Astrocyte (in vitro differentiated cells and primary cell): Measurements from ENCODE around the gene ZNF79. TPM values are rescaled to one million over a fixed set of nuclear protein-coding genes. Genes with fewer than 3 reads are reported as not detected.

Experiments used
- DNase-seq: peaks from one replicate; pipeline ENCODE4 v3.0.0-alpha.2; 2010; ENCODE audit warnings: low read depth
- FAIRE-seq: peaks from 2 replicates; lab custom pipeline; 2011; peaks lifted over from hg19 to GRCh38; lab: Jason Lieb, UNC
- H2AFZ ChIP-seq: 2 replicates; pipeline ENCODE4 v1.6.0; 2012; ENCODE audit warnings: low read depth, low read length, inconsistent platforms
- H3K27ac ChIP-seq: 2 replicates; pipeline ENCODE4 v1.5.1; 2011; ENCODE audit warnings: low read depth, low read length, inconsistent platforms
- H3K27me3 ChIP-seq: 2 replicates; pipeline ENCODE4 v1.6.0; 2011; ENCODE audit warnings: low read length, inconsistent platforms; ENCODE audit not compliant: insufficient read depth
- H3K36me3 ChIP-seq: 2 replicates; pipeline ENCODE4 v1.5.1; 2011; ENCODE audit warnings: low read length, inconsistent platforms; ENCODE audit not compliant: insufficient read depth
- H3K4me1 ChIP-seq: 2 replicates; pipeline ENCODE4 v1.5.1; 2011; ENCODE audit warnings: low read length, inconsistent platforms; ENCODE audit not compliant: insufficient read depth
- H3K4me2 ChIP-seq: 2 replicates; pipeline ENCODE4 v1.6.0; 2012; ENCODE audit warnings: low read length, inconsistent platforms
- H3K4me3 ChIP-seq: 2 replicates; pipeline ENCODE4 v1.5.1; 2011; ENCODE audit warnings: low read depth, mild to moderate bottlenecking, low read length, inconsistent platforms; ENCODE audit not compliant: insufficient read depth
- H3K79me2 ChIP-seq: 2 replicates; pipeline ENCODE4 v1.6.0; 2012; ENCODE audit warnings: mild to moderate bottlenecking, low read length, inconsistent platforms; ENCODE audit not compliant: insufficient read depth
- H3K9ac ChIP-seq: 2 replicates; pipeline ENCODE4 v1.6.0; 2012; ENCODE audit warnings: mild to moderate bottlenecking, low read length, inconsistent platforms
- H3K9me3 ChIP-seq: 2 replicates; pipeline ENCODE4 v1.5.1; 2012; ENCODE audit warnings: low read depth, mild to moderate bottlenecking, low read length, inconsistent platforms; ENCODE audit not compliant: insufficient read depth
- H4K20me1 ChIP-seq: 2 replicates; pipeline ENCODE4 v1.6.0; 2012; ENCODE audit warnings: low read length, inconsistent platforms; ENCODE audit not compliant: insufficient read depth
- H3K27ac Mint-ChIP-seq: one replicate; pipeline ENCODE4 v1.8.0; 2021; ENCODE audit warnings: mild to moderate bottlenecking, mixed read lengths; ENCODE audit not compliant: unreplicated experiment
- H3K27me3 Mint-ChIP-seq: one replicate; pipeline ENCODE4 v1.8.0; 2021; ENCODE audit warnings: low read depth, mixed read lengths; ENCODE audit not compliant: unreplicated experiment
- H3K36me3 Mint-ChIP-seq: one replicate; pipeline ENCODE4 v1.8.0; 2021; ENCODE audit warnings: low read depth, mixed read lengths; ENCODE audit not compliant: unreplicated experiment
- H3K4me1 Mint-ChIP-seq: one replicate; pipeline ENCODE4 v1.8.0; 2021; ENCODE audit warnings: low read depth, mixed read lengths; ENCODE audit not compliant: unreplicated experiment
- H3K4me3 Mint-ChIP-seq: one replicate; pipeline ENCODE4 v1.8.0; 2021; ENCODE audit warnings: mild to moderate bottlenecking, moderate library complexity, mixed read lengths; ENCODE audit not compliant: unreplicated experiment
- H3K9me3 Mint-ChIP-seq: one replicate; pipeline ENCODE4 v1.8.0; 2021; ENCODE audit warnings: mild to moderate bottlenecking, mixed read lengths; ENCODE audit not compliant: unreplicated experiment
- EZH2 ChIP-seq: IDR thresholded peaks from 2 replicates; pipeline ENCODE4 v1.6.1; 2012; ENCODE audit warnings: mild to moderate bottlenecking, low read length, inconsistent platforms; ENCODE audit not compliant: insufficient read depth
- total RNA-seq: library from RNA; stranded (reverse); gene quantifications from 2 replicates; pipeline ENCODE4 v1.2.1, GENCODE V29; 2021
- TF ChIP-seq, protein P1 (sequence below): IDR thresholded peaks from 2 replicates; pipeline ENCODE4 v1.5.1; 2011; ENCODE audit warnings: low read depth, mild to moderate bottlenecking, inconsistent platforms, low read length, moderate library complexity; ENCODE audit not compliant: insufficient read depth

ZNF79 gene
- total RNA-seq, 1 donor from 2014 or later, result 11.5 TPM

DNA sequence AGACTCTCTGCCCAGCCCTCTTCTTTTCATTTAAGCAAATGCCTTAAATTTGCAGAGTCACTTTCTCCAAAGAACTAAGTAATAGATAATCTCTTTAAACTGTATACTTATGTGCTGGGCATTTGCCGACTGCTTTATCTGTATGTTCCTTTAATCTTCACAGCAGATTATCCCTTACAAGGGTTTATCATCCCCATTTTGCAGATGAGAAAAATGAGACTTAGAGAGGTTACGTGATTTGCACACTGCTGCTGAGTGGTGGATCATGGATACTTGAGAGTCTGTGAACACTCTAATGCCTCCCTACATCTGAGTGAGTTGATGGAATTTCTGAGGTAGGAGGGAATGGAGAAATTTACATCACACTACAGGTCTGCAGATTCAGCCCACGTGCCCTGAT lies 4.2 kb downstream of the ZNF79 start:
- Mint-ChIP-seq H3K36me3 (peaks cover 9% of the 10 kb centered on the region), H3K4me3 (no peak overlapping the region), H3K9me3 (no peaks in the 10 kb centered on the region), H3K27me3 (no peaks in the 10 kb centered on the region), H3K27ac (no peak overlapping the region), H3K4me1 (peaks cover 20% of the 10 kb centered on the region)
- TF ChIP-seq, protein P1, sequence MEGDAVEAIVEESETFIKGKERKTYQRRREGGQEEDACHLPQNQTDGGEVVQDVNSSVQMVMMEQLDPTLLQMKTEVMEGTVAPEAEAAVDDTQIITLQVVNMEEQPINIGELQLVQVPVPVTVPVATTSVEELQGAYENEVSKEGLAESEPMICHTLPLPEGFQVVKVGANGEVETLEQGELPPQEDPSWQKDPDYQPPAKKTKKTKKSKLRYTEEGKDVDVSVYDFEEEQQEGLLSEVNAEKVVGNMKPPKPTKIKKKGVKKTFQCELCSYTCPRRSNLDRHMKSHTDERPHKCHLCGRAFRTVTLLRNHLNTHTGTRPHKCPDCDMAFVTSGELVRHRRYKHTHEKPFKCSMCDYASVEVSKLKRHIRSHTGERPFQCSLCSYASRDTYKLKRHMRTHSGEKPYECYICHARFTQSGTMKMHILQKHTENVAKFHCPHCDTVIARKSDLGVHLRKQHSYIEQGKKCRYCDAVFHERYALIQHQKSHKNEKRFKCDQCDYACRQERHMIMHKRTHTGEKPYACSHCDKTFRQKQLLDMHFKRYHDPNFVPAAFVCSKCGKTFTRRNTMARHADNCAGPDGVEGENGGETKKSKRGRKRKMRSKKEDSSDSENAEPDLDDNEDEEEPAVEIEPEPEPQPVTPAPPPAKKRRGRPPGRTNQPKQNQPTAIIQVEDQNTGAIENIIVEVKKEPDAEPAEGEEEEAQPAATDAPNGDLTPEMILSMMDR, result no peak
- TF ChIP-seq EZH2, result no peak
- peaks cover 19% of the 10 kb centered on the region for H3K36me3 ChIP-seq
- no peak overlapping the region for H3K4me3 ChIP-seq
- FAIRE-seq, result no peak
- H3K4me1 ChIP-seq, result peaks cover 9% of the 10 kb centered on the region
- no peak overlapping the region for H3K4me2 ChIP-seq
- H2AFZ ChIP-seq, result no peak overlapping the region
- H3K27ac ChIP-seq, result no peak overlapping the region
- H3K9me3 ChIP-seq, result no peaks in the 10 kb centered on the region
- H3K9ac ChIP-seq, result no peak overlapping the region
- H3K79me2 ChIP-seq, result peaks cover 48% of the 10 kb centered on the region
- no peaks in the 10 kb centered on the region for H3K27me3 ChIP-seq
- no peak for DNase-seq
- H4K20me1 ChIP-seq, result peaks cover 60% of the 10 kb centered on the region

DNA sequence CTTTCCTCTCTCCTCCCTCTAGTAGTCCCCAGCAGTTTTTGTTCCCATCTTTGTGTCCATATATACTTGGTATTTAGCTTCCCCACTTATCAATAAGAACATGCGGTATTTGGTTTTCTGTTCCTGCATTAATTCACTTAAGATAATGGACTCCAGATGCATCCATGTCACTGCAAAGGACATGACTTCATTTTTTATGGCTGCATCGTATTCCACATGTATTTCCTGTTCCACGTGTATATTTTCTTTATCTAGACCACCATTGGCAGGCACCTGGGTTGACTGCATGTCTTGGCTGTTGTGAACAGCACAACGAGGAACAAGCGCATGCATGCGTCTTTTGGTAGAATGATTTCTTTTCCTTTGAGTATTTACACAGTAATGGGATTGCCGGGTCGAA lies 6.2 kb downstream of the ZNF79 start:
- FAIRE-seq, result no peak

More for the DNA sequence above, 6.2 kb downstream of the ZNF79 start:
- Histone ChIP-seq H2AFZ (no peak overlapping the region), H3K9me3 (no peaks in the 10 kb centered on the region), H3K4me3 (no peak overlapping the region), H3K4me2 (no peak overlapping the region), H3K27ac (no peak overlapping the region), H3K4me1 (peaks cover 3% of the 10 kb centered on the region), H4K20me1 (peaks cover 68% of the 10 kb centered on the region), H3K36me3 (peaks cover 37% of the 10 kb centered on the region), H3K79me2 (peaks cover 36% of the 10 kb centered on the region), H3K9ac (no peak overlapping the region), H3K27me3 (no peaks in the 10 kb centered on the region)
- Mint-ChIP-seq H3K4me1 (peaks cover 14% of the 10 kb centered on the region), H3K27me3 (no peaks in the 10 kb centered on the region), H3K36me3 (peaks cover 22% of the 10 kb centered on the region), H3K9me3 (no peaks in the 10 kb centered on the region), H3K4me3 (no peak overlapping the region), H3K27ac (no peak overlapping the region)
- TF ChIP-seq, protein P1, result no peak
- TF ChIP-seq EZH2, result no peak
- DNase-seq, result no peak
